ENCODE data around the gene ATXN2L. TPM values are rescaled to one million over a fixed set of nuclear protein-coding genes. Genes with fewer than 3 reads are reported as not detected.

Gene ATXN2L
- total and polyA plus RNA-seq, 2 of the 4 experiments (the other 2 are of a cell fraction): 12.9 to 58.8 TPM

DNA sequence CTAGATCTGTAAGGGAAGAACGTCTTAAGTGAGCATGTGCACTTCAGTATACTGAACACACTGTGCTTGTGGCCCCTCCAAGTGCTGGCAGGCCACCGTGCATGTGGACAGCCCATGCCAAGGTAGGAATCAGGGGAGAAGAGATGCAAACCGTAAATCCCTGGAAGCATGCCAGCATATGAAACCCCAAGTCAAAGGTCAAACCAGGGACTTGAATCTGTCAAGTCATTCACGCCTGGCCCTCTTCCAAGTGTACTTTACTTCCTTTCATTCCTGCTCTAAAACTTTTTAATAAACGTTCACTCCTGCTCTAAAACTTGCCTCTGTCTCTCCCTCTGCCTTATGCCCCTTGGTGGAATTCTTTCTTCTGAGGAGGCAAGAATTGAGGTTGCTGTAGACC, 2.8 kb upstream of the ATXN2L start:
- Histone ChIP-seq H2AK9ac (replicated peaks; ENCODE audit: low read depth, low read length, poor library complexity) (no peak overlapping the region), H3K9me3 (ENCODE audit: control insufficient read depth, insufficient read depth, low read length) (no peaks in the 10 kb centered on the region), H3K23ac (ENCODE audit: low read depth, low read length) (no peak overlapping the region), H3K4me1 (ENCODE audit: control insufficient read depth, insufficient read depth, low read length) (no peaks in the 10 kb centered on the region), H2BK20ac (ENCODE audit: low read depth, low read length) (no peak overlapping the region), H2AFZ (replicated peaks; ENCODE audit: low read length, poor library complexity) (no peak overlapping the region), H4K91ac (ENCODE audit: insufficient read depth, low read depth, low read length) (no peak overlapping the region), H3K4me3 (ENCODE audit: insufficient read depth, low read depth, low read length) (no peak overlapping the region), H3K4me2 (ENCODE audit: low read depth, low read length) (no peak overlapping the region), H3K4ac (ENCODE audit: low read depth, low read length) (no peak overlapping the region), H2BK5ac (ENCODE audit: low read depth, low read length, poor library complexity, severe bottlenecking) (no peak overlapping the region), H3K18ac (ENCODE audit: low read depth, low read length) (no peak overlapping the region), H4K8ac (ENCODE audit: low read depth in 2 of 2, low read length in 2 of 2) (no peak overlapping the region), H3K9me1 (ENCODE audit: insufficient read depth, low read length) (peaks cover 7% of the 10 kb centered on the region; the same call in 1 of the 2 replicates), H4K20me1 (ENCODE audit: insufficient read depth, low read length) (peaks cover 11% of the 10 kb centered on the region), H2AK5ac (ENCODE audit: low read depth, low read length) (no peak overlapping the region), H3K36me3 (ENCODE audit: control insufficient read depth, insufficient read depth, low read length) (0 out of 2 replicates have a peak, but pooled peaks cover 2% of the 10 kb centered on the region), H4K5ac (ENCODE audit: low read depth, low read length) (no peak overlapping the region), H3K27ac (ENCODE audit: insufficient read depth, low read length) (no peak overlapping the region), H3K14ac (replicated peaks; ENCODE audit: low read depth, low read length) (no peak overlapping the region), H2BK15ac (ENCODE audit: low read depth, low read length) (no peak overlapping the region), H3K9ac (ENCODE audit: low read depth, low read length) (no peak overlapping the region), H3K27me3 (ENCODE audit: control insufficient read depth, insufficient read depth, low read length) (no peaks in the 10 kb centered on the region), H3K79me1 (ENCODE audit: low read depth in 1 of 2, low read length in 2 of 2) (peaks cover 7 to 31% of the 10 kb centered on the region in 2 experiments; a peak in 2 of 4 replicates), H2BK120ac (ENCODE audit: low read depth, low read length) (no peak overlapping the region), H3K56ac (ENCODE audit: extremely low read depth, insufficient read depth, low read length) (no peak overlapping the region)
- in situ Hi-C loops (cut with MboI; ENCODE audit: low sequenced_read_pairs) (loop anchor here (5.0 kb wide), 1 partner anchor 122 kb away; no protein-coding TSS in a partner anchor), dilution Hi-C loops (cut with HindIII; ENCODE audit: low sequenced_read_pairs, unreplicated experiment) (no loop called here), intact Hi-C loops (cut with micrococcal nuclease) (loop anchor here (5.0 kb wide), 2 partner anchors 42 to 127 kb away; partner anchors contain the start of gene SH2B1)
- TF ChIP-seq USF2 (IDR thresholded peaks at IDR 0.05; ENCODE audit: low read depth, low read length) (no peak), NFE2L2 (IDR thresholded peaks at IDR 0.05; ENCODE audit: low read depth, low read length) (no peak), RAD21 (IDR thresholded peaks at IDR 0.05; ENCODE audit: low read length) (no peak), MXI1 (IDR thresholded peaks at IDR 0.05; ENCODE audit: borderline replicate concordance, low read depth, low read length) (no peak), RCOR1 (IDR thresholded peaks at IDR 0.05; ENCODE audit: insufficient replicate concordance, low read length) (no peak), BHLHE40 (IDR thresholded peaks at IDR 0.05; ENCODE audit: low read depth, low read length) (no peak), MAFK (IDR thresholded peaks at IDR 0.05; ENCODE audit: low read depth, low read length) (no peak), SMC3 (IDR thresholded peaks at IDR 0.05; ENCODE audit: low read depth, low read length) (no peak), POLR2A (IDR thresholded peaks at IDR 0.05; ENCODE audit: low read depth, low read length) (no peak), ELK1 (IDR thresholded peaks at IDR 0.05; ENCODE audit: borderline replicate concordance, low read depth, low read length) (no peak), CEBPB (IDR thresholded peaks at IDR 0.05; ENCODE audit: low read depth, low read length) (no peak), MAZ (IDR thresholded peaks at IDR 0.05; ENCODE audit: borderline replicate concordance, low read depth, low read length) (no peak), RFX5 (IDR thresholded peaks at IDR 0.05; ENCODE audit: low read depth, low read length) (no peak), FOS (IDR thresholded peaks at IDR 0.05; ENCODE audit: low read depth, low read length) (no peak), CHD1 (IDR thresholded peaks at IDR 0.05; ENCODE audit: low read depth, low read length) (no peak)
- TF ChIP-seq, protein P1, sequence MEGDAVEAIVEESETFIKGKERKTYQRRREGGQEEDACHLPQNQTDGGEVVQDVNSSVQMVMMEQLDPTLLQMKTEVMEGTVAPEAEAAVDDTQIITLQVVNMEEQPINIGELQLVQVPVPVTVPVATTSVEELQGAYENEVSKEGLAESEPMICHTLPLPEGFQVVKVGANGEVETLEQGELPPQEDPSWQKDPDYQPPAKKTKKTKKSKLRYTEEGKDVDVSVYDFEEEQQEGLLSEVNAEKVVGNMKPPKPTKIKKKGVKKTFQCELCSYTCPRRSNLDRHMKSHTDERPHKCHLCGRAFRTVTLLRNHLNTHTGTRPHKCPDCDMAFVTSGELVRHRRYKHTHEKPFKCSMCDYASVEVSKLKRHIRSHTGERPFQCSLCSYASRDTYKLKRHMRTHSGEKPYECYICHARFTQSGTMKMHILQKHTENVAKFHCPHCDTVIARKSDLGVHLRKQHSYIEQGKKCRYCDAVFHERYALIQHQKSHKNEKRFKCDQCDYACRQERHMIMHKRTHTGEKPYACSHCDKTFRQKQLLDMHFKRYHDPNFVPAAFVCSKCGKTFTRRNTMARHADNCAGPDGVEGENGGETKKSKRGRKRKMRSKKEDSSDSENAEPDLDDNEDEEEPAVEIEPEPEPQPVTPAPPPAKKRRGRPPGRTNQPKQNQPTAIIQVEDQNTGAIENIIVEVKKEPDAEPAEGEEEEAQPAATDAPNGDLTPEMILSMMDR (conservative IDR thresholded peaks at IDR 0.05; ENCODE audit: low read depth, low read length): no peak
- no TSS peak for BruUV-seq (replicated peaks)
- ChIA-PET CTCF (no interaction called here), POLR2A (ENCODE audit: unreplicated experiment) (no interaction called here)
- DNase-seq: no peak
- no peak for ATAC-seq (ENCODE audit: low read depth)
- WGBS, 2 experiments (ENCODE audit: extremely low coverage in 2 of 2, insufficient read length in 1 of 2): 67% methylated on average over 1 of the region's 5 CpGs; no CpG with 5 or more reads in 1 of the 2 experiments

Measured in IMR-90 (cell line).